HEK293T (cell line): ENCODE measurements around the gene KRTAP25-1.

Source experiments
- CTCF ChIA-PET: fragments of 350-600 bp; formaldehyde crosslinking; extraction: SDS; loops from one replicate; lab custom pipeline; 2021; ENCODE audit warnings: antibody characterized with exemption, inconsistent platforms; lab: Yijun Ruan, JAX
- POLR2A ChIA-PET: fragments of 350-600 bp; formaldehyde crosslinking; extraction: SDS; loops from one replicate; lab custom pipeline; 2020; ENCODE audit warnings: antibody characterized with exemption, inconsistent platforms; lab: Yijun Ruan, JAX
- DNase-seq: peaks from one replicate; pipeline ENCODE4 v3.0.0; 2012; ENCODE audit warnings: mixed read lengths; ENCODE audit errors: extremely low spot score
- ARNT ChIP-seq: fragments of 450-650 bp; IDR thresholded peaks from 2 replicates; pipeline ENCODE4 v1.6.1; 2017; ENCODE audit warnings: mild to moderate bottlenecking
- BHLHE40 ChIP-seq: fragments of 450-650 bp; IDR thresholded peaks from 2 replicates; pipeline ENCODE4 v1.6.1; 2016; ENCODE audit warnings: mild to moderate bottlenecking, moderate library complexity, borderline replicate concordance
- CTBP1 ChIP-seq: fragments of 450-650 bp; IDR thresholded peaks from 2 replicates; pipeline ENCODE4 v1.6.1; 2016; ENCODE audit warnings: borderline replicate concordance
- ELF4 ChIP-seq: fragments of 450-650 bp; IDR thresholded peaks from 2 replicates; pipeline ENCODE4 v1.6.1; 2017; ENCODE audit warnings: antibody characterized with exemption
- FOXA1 ChIP-seq: fragments of 450-650 bp; IDR thresholded peaks from 2 replicates; pipeline ENCODE4 v1.6.1; 2016; ENCODE audit warnings: mild to moderate bottlenecking
- FOXK2 ChIP-seq: fragments of 450-650 bp; IDR thresholded peaks from 2 replicates; pipeline ENCODE4 v1.6.1; 2016; ENCODE audit warnings: mild to moderate bottlenecking
- FOXM1 ChIP-seq: fragments of 450-650 bp; IDR thresholded peaks from 2 replicates; pipeline ENCODE4 v1.6.1; 2017; ENCODE audit warnings: mild to moderate bottlenecking, borderline replicate concordance
- HDGF ChIP-seq: fragments of 450-650 bp; IDR thresholded peaks from 2 replicates; pipeline ENCODE4 v1.6.1; 2017; ENCODE audit warnings: antibody characterized with exemption, borderline replicate concordance
- L3MBTL2 ChIP-seq: fragments of 450-650 bp; conservative IDR thresholded peaks from 2 replicates; pipeline ENCODE4 v1.6.1; 2016; ENCODE audit warnings: mild to moderate bottlenecking
- LEF1 ChIP-seq: fragments of 450-650 bp; IDR thresholded peaks from 2 replicates; pipeline ENCODE4 v1.6.1; 2017; ENCODE audit warnings: mild to moderate bottlenecking, borderline replicate concordance
- NFRKB ChIP-seq: fragments of 450-650 bp; IDR thresholded peaks from 2 replicates; pipeline ENCODE4 v1.6.1; 2016; ENCODE audit warnings: mild to moderate bottlenecking, moderate library complexity
- SP1 ChIP-seq: fragments of 450-650 bp; IDR thresholded peaks from 2 replicates; pipeline ENCODE4 v1.6.1; 2017
- SUZ12 ChIP-seq: fragments of 450-650 bp; IDR thresholded peaks from 2 replicates; pipeline ENCODE4 v1.6.1; 2016; ENCODE audit warnings: mild to moderate bottlenecking
- TARDBP ChIP-seq: fragments of 450-650 bp; IDR thresholded peaks from 2 replicates; pipeline ENCODE4 v1.6.1; 2016
- ZNF384 ChIP-seq: fragments of 450-650 bp; IDR thresholded peaks from 2 replicates; pipeline ENCODE4 v1.6.1; 2016
- TF ChIP-seq, protein P1 (sequence below): fragments of 450-650 bp; IDR thresholded peaks from 2 replicates; pipeline ENCODE4 v1.6.1; 2016

KRTAP25-1 gene

DNA sequence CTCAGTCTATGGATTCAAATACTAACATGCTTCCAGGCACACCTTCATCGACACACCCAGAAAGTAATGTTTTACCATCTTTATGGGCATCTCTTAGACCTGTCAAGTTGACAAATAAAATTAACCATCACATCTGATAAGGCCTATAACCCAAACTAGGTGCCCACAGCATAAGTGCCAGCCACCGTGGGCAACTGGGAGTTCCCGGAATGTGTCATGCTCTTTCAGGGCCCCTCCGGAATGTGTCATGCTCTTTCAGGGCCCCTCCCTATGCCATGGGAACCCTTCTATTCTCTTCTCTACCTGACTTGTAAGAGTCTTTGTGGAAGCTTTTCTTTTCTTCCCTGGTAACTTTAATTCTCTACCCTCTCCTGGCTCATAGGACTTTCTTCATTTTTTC, 33.2 kb downstream of the KRTAP25-1 start:
- DNase-seq, result no peak
- ChIA-PET POLR2A (no interaction called here), CTCF (no interaction called here)
- TF ChIP-seq LEF1 (no peak), BHLHE40 (no peak), SP1 (no peak), FOXM1 (no peak), SUZ12 (no peak), FOXK2 (no peak), NFRKB (no peak), TARDBP (no peak), HDGF (no peak), ARNT (no peak), L3MBTL2 (no peak), ZNF384 (no peak), FOXA1 (no peak), CTBP1 (no peak), ELF4 (no peak)
- TF ChIP-seq, protein P1, sequence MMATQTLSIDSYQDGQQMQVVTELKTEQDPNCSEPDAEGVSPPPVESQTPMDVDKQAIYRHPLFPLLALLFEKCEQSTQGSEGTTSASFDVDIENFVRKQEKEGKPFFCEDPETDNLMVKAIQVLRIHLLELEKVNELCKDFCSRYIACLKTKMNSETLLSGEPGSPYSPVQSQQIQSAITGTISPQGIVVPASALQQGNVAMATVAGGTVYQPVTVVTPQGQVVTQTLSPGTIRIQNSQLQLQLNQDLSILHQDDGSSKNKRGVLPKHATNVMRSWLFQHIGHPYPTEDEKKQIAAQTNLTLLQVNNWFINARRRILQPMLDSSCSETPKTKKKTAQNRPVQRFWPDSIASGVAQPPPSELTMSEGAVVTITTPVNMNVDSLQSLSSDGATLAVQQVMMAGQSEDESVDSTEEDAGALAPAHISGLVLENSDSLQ, result no peak

GRCh38 chr21:30255679-30256078, 33.6 kb downstream of the KRTAP25-1 start:
- ChIA-PET CTCF (no interaction called here), POLR2A (no interaction called here)
- TF ChIP-seq FOXK2, result no peak
- no peak for TF ChIP-seq LEF1
- TF ChIP-seq CTBP1, result no peak
- TF ChIP-seq, protein P1, result no peak
- TF ChIP-seq HDGF, result no peak
- TF ChIP-seq TARDBP, result no peak
- TF ChIP-seq SP1, result no peak
- no peak for TF ChIP-seq ARNT
- TF ChIP-seq L3MBTL2, result no peak
- TF ChIP-seq SUZ12, result no peak
- no peak for TF ChIP-seq FOXM1
- TF ChIP-seq ELF4, result no peak
- no peak for TF ChIP-seq NFRKB
- no peak for TF ChIP-seq BHLHE40
- no peak for TF ChIP-seq FOXA1
- TF ChIP-seq ZNF384, result no peak
- DNase-seq, result no peak

DNA sequence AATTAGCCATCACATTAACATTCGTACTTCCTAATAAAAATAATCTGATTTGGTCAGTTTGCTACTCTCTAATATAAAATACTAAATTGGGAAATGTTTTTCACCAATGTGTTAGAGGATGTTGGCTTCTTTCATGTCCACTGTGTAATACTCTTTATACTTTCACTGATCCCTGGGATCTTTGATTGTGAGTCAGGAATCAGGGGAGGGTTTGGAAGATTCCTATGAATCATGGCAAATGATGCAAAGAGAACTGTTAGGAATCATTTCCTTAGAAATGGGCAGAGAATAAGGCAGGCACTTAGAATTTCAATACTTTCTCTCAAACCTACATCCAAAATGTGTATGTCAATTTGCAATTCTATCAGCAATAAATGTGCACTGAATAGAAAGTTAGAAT, 37.5 kb downstream of the KRTAP25-1 start:
- no peak for DNase-seq
- CTCF ChIA-PET, result no interaction called here
- TF ChIP-seq, protein P1, result no peak
- POLR2A ChIA-PET, result no interaction called here

DNA sequence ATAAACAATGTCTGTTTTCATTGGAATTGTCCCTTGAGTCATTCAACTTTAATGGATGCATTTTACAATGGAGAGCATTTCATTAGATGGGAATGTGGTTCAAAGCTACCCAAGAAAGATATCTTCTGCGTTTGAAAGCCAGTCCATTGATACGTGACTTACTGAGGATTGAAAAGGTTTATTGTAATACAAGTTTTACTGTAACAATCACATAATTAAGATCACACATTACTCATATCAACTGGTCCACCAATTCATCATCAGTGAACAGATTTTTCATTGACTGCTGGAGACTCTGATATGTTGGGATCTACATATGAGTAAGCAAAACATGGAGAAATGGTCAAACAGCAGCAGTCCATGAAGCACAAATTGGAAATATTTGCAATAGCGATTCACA, 39.4 kb downstream of the KRTAP25-1 start:
- no peak for DNase-seq
- ChIA-PET POLR2A (no interaction called here), CTCF (no interaction called here)
- TF ChIP-seq L3MBTL2 (no peak), HDGF (no peak), BHLHE40 (no peak), FOXA1 (no peak), ELF4 (no peak), FOXK2 (no peak), ARNT (no peak), LEF1 (no peak), SP1 (no peak), ZNF384 (no peak), SUZ12 (no peak), FOXM1 (no peak), NFRKB (no peak), TARDBP (no peak), CTBP1 (no peak)
- TF ChIP-seq, protein P1, result no peak

- ChIA-PET POLR2A (no interaction called here), CTCF (no interaction called here)
- DNase-seq, result no peak
- no peak for TF ChIP-seq ZNF384
These were observed 40.5 kb downstream of the KRTAP25-1 start for GRCh38 chr21:30248844-30249243.

DNA sequence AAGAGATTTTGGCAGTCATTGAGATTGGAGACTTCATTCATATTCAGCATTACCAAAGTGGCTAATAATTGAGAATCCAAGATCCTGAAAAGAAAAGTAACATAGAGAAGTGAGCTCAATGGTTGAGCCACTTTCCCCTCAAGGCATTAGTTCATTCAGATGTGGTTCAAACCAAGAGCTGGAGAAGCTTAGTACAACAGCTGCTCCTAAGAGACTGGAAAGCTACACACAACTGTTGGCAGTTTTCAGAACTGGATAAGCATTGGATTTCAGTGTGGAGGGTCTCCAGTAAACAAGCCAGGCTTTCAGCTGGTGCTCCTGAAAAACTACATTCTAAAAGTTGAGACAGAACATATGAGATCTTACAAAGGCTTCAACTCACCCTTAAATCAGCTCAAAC, 44.3 kb downstream of the KRTAP25-1 start:
- ChIA-PET CTCF (no interaction called here), POLR2A (no interaction called here)

More for the DNA sequence above, 44.3 kb downstream of the KRTAP25-1 start:
- TF ChIP-seq SP1 (no peak), LEF1 (no peak), CTBP1 (no peak), HDGF (no peak), SUZ12 (no peak), ELF4 (no peak), FOXK2 (no peak)
- TF ChIP-seq, protein P1, result no peak
- no peak for DNase-seq
